ENCODE measurements around the gene PADI6. TPM values are rescaled to one million over a fixed set of nuclear protein-coding genes. Genes with fewer than 3 reads are reported as not detected.

The PADI6 gene
- total and polyA plus RNA-seq, 2 of the 8 experiments (the other 6 are each of a cell fraction or from before 2014, with no cell fraction given): not detected

DNA sequence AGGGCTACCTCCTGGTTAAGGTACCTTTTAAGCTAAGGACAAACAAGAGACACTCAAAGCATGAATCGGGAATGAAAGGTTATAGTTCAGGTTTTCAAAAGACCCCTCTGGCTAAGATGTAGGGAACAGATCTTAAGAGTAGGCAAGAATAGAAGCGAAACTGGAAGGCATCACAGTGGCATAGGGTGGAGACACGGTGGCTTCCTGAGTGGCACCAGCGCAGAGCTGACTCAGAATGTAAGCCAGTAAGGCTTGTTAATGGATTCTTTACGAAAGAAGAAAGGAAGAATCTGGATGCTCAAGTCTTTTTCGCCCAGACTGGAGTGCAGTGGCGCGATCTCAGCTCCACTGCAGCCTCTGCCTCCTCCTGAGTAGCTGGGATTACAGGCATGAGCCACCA is 21.2 kb downstream of the PADI6 start (continued):
- TF ChIP-seq TEAD4 (IDR thresholded peaks at IDR 0.05; ENCODE audit: low read depth, low read length) (no peak), CEBPB (IDR thresholded peaks at IDR 0.05; ENCODE audit: low read depth, low read length) (no peak), YY1 (IDR thresholded peaks at IDR 0.05; ENCODE audit: low read depth, low read length) (no peak), JUND (IDR thresholded peaks at IDR 0.05; ENCODE audit: low read length) (no peak)
